GM19238 (cell line): ENCODE data around the gene RNF167.

Experiments used
- DNase-seq: peaks from one replicate; pipeline ENCODE4 v3.0.0; 2011; ENCODE audit warnings: low spot score; ENCODE audit not compliant: insufficient read length

Gene RNF167

DNA sequence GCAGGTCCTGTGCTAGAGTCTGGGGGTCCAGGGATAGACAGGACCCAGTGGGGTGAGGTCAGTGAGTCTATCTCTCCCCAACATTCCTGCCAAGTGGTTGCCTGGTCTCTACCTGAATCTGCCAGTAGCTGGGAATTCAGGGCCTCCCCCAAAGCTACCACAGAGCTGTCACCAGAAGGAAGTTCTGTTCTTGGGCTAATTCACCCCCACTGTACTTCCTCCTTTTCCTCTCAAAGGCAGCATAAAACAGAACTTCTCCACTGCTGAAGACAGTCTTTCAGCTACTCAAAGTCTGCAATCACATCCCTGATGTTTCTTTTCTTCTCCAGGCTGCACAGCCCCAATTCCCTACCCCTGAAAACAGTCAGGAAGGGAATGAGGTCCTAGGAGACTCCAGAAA, 38.7 kb downstream of the RNF167 start:
- DNase-seq: no peak

DNA sequence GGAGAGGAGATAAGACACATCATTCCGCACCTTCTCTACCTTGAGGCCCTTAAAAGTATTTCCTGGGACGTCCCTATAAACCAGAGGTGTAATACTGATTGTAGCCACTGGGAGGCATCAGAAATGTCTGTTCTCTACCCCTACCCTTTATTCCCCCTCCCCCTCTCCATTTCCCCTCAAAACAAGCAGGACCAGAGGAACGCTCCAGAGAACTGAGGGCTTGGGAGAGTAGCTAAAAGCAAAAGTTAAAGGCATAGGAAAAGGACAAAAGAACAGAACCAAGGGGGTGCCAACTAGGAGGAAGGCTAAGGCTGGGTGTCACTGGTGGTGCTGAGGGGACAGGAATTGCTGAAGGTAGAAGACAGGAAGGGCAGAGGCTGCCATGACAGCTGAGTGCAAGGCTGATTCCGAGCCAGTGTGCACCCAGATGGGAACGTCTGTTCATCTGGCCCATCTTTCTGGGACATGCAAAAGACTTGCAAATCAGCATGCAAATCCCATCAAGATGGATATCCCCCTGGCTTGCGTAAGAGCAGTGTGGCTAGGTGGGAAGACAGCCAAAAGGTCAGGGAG, 40.7 kb downstream of the RNF167 start:
- no peak for DNase-seq

DNA sequence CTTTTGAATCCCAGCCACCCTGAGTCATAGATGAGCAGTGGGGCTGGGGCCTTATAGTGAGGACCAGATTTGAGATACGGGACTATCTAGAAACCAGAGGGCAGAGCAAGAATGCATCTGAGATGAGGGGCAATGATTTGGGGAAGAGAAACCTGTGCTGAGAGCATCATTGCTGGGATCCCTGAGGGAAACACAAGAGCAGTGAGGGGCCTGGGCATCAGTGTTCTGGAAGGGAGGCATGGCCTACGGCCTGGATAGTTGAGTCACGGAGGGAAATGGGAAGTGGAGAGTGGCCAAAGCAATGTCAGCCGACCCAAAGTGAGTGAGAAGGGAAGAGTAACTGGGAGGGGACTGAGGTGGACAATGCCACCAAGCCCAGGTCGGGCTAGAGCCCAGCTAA, 42.2 kb downstream of the RNF167 start:
- DNase-seq: no peak

DNA sequence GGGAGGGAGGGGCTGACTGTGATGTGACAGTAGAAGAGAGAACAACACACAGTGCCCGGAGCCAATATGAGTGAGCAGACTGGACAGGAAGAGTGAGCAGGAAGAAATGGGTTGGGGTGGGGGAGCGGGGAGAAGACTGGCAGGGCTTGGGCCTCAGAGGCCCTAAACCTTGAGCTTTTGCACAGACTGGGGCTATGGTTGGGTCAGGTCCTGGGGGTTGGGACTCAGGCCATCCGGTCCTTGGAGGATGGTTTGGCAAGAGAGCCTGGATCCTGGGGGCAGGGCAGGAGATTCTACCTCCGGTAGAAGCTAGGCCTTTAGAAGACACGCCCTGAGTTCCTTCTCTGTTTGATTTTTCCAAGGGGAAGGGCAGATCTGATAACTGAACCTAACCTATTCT, 46.3 kb downstream of the RNF167 start:
- no peak for DNase-seq

DNA sequence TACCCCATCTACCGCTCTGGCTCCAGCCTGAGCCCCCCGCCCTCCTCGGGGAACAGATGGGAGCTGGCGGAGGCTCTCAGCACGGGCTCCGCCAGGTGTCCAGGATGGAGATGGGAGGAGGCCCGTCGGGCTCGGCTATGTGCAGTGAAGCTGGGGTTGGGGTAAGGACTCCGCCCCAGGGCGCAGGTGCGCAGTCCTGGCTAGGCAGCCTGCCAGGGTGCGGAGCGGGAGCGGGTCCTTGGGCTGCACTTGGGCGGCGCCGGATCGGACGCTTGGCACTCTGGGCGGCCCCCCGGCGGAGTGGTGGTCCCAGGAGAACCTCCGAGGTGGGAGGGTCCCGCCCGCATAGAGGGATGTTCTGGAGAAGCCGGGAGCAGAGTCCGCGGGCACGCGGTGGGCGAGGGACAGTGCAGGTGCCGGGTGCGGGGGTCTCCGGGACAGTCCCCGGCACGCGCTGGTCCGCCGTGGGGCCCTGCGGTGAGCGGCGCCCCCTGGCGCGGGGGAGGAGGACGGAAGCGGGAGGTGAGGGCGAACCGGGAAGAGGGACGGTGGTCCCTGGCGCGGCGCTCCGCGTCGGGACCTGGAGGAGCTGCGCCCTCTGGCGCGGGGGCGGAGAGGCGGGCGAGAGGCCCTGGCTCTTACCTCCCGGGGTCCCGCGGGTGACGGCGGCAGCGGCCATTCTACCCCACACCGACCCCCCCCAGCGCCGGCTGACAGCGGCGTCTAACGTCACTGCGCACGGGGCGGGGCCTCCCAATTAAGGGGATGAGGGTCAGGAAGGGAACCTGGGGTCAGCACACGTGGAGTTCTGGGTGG, 47.1 kb downstream of the RNF167 start, which contains the start of gene CAMTA2:
CAMTA2 (minus strand) TSS at position 725 of the 816 bp plus-strand sequence. CDS start 1,453 bp downstream, outside the sequence.
- peak; percentile 82 for DNase-seq

DNA sequence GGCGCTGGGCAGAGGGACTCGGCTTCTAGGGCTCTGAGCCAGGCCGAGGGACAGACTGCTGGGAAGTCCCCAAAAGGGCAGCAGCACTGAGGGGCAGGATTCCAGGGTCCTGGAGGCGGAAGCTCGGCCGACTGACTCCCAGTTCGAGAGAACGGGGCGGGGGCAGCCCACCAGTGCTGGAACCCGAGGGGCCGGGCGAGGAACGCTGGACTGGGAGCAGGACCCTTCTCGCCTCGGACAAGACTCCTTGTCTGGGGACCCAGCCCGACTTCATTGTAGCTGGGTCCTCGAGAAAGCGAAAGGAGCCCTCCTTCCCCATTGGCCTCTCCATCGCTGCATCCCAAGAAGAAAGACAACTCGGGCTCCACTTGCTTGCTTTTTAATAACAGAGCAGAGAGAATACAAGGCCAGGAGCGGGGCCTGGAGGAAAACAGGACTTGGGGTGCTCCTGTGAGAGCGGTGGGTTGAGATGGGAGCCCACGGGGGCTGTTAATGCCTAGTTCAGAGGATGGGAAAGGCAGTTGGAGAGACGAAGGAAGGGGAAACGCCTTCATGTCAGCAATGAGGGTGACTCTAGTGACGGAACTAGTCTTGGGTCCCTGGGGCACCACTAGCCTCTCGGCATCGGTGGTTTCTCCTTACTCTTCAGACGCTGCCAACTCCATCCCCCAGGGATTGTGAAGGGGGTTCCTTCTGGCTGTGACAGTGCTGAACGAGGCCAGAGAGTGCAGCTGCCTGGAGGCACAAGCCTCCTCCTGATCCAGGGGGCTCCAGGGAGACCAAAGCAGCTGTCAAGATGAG, 47.9 kb downstream of the RNF167 start:
- no peak for DNase-seq

DNA sequence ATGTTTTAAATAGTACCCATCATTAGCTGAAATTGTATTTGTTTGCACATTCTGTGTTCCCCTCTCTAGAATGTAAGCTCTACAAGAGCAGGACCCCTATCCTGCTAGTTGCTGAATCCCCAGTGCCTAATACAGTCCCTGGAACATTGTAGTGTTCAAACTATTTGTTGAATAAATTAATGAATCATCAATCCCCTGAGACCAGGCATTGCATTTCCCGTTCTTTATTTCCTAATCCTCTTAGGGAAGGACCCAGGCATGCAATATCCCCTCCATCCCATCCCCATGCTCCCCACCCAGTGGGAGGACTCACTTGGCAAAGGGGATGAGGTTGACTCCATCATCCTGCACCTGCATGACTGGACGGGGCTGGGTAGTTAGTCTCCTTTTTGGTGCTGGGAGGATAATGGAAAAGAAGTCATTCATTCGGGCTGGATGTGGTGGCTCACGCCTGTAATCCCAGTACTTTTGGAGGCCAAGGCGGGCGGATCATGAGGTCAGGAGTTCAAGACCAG, 54.1 kb downstream of the RNF167 start:
- no peak for DNase-seq
